ENCODE data around the gene ERG.

Gene ERG

DNA sequence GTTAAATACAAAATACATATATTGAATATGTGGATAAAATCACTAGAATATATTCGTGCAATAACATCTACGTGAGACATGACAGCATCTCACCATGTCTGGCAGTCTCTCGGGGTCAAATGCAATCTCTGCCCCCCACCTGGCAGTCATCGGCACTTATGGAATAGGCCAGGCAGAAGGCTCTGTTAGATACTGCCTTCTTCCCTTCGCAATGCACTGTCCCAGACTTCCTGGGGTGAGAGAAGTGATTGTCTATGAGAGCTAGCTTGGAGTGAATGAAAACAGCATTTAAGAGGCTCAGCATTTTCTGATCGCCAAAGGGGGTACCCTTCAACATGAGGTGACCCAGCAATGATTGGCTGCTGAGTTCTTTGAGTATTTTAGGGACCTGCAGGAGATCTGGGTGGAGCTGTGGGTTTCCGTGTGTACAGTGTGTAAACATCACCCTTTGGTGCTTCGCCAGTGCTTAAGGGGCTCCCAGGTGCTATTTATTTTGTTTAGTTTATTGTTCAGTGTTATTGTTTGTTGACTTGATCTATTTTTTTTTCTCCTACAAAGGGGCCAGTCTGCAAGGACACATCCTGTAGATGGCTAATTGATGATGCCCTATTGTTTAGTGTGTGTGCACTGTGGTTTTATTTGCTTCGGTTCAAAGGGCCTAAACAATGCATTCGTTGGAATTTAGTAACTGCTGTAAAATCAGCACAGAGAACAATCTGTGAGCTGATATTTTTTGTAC is 10.2 kb downstream of the ERG start:
- no peak for TF ChIP-seq CTCF (IDR thresholded peaks at IDR 0.05; ENCODE audit: borderline replicate concordance, insufficient read depth, low read depth, low read length)
- no peak overlapping the region for H3K4me3 ChIP-seq (ENCODE audit: low read depth, low read length)

DNA sequence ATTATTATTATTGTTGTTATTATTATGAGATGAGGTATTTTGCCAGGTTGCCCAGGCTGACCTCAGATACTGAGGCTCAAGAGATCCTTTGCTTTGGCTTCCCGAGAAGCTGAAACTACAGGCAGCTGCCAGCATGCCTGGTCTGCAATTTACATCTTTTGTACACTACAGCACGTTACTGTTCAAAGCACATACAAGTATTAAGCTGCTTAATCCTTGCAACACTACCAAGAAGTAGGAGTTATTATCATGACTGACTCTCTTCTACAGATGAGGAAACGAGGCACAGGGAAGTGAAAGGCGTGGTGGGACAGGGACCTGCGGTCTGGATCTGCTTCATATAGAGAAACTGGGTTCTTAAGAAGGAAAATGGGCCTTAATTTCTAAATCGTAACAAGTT is 11.6 kb downstream of the ERG start:
- no peak for TF ChIP-seq CTCF (IDR thresholded peaks at IDR 0.05; ENCODE audit: borderline replicate concordance, insufficient read depth, low read depth, low read length)
- H3K4me3 ChIP-seq (ENCODE audit: low read depth, low read length): no peak overlapping the region

GRCh38 chr21:38486221-38486620 is 12.1 kb downstream of the ERG start:
- no peak for TF ChIP-seq CTCF (IDR thresholded peaks at IDR 0.05; ENCODE audit: borderline replicate concordance, insufficient read depth, low read depth, low read length)
- no peak overlapping the region for H3K4me3 ChIP-seq (ENCODE audit: low read depth, low read length)

- no peak overlapping the region for H3K4me3 ChIP-seq (ENCODE audit: low read depth, low read length)
- no peak for TF ChIP-seq CTCF (IDR thresholded peaks at IDR 0.05; ENCODE audit: borderline replicate concordance, insufficient read depth, low read depth, low read length)
Measured at GRCh38 chr21:38479641-38480525, 18.4 kb downstream of the ERG start.

GRCh38 chr21:38478782-38479181 is 19.5 kb downstream of the ERG start:
- no peak for TF ChIP-seq CTCF (IDR thresholded peaks at IDR 0.05; ENCODE audit: borderline replicate concordance, insufficient read depth, low read depth, low read length)
- H3K4me3 ChIP-seq (ENCODE audit: low read depth, low read length): no peak overlapping the region

- TF ChIP-seq CTCF (IDR thresholded peaks at IDR 0.05; ENCODE audit: borderline replicate concordance, insufficient read depth, low read depth, low read length): no peak
- no peak overlapping the region for H3K4me3 ChIP-seq (ENCODE audit: low read depth, low read length)
Measured at GRCh38 chr21:38477226-38477625, 21.1 kb downstream of the ERG start.

Data from GM12875 (cell line).